GM10248 (cell line): ENCODE data around the gene TNXB.
"Not testable (repeated sequence)": the region's sequence is repeated elsewhere in the genome, so short reads cannot be mapped to it uniquely, and the experiment has no call there.

Experiments used
- CTCF ChIA-PET: fragments of 300-600 bp; sonication (Branson Sonifier 250); formaldehyde crosslinking; extraction: SDS; loops from one replicate; lab custom pipeline; 2021; ENCODE audit warnings: antibody characterized with exemption; lab: Yijun Ruan, JAX
- POLR2A ChIA-PET: fragments of 350-650 bp; sonication (Branson Sonifier 250); formaldehyde crosslinking; extraction: SDS; loops from one replicate; lab custom pipeline; 2020; ENCODE audit warnings: antibody characterized with exemption; lab: Yijun Ruan, JAX
- DNase-seq: peaks from one replicate; pipeline ENCODE4 v3.0.0; 2012; ENCODE audit errors: extremely low spot score

TNXB gene

GRCh38 chr6:32004864-32005537 is 104.1 kb downstream of the TNXB start:
- POLR2A ChIA-PET, CTCF ChIA-PET, DNase-seq: not testable (repeated sequence)

GRCh38 chr6:32004393-32004792 is 104.7 kb downstream of the TNXB start:
- POLR2A ChIA-PET, DNase-seq, CTCF ChIA-PET: not testable (repeated sequence)

DNA sequence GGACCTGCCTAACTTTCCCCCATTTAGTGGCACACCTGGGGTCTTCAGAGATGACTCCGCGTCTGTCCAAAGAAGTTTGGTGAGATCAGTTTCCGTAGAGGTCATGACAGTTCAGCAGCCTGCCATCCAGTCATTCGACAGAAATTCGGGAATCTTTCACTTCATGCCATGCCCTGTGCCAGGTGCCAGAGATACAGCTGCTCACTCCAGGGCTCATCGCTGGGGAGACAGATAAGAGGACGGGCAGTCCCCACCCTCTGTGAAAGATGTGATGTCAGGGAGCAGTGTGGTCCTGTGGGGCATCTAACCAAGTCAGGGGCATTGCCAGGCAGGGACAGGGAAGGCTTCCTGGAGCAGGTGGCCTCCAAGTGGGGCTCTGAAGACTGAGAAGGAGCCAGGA is 105.8 kb downstream of the TNXB start:
- CTCF ChIA-PET, DNase-seq, POLR2A ChIA-PET: not testable (repeated sequence)

DNA sequence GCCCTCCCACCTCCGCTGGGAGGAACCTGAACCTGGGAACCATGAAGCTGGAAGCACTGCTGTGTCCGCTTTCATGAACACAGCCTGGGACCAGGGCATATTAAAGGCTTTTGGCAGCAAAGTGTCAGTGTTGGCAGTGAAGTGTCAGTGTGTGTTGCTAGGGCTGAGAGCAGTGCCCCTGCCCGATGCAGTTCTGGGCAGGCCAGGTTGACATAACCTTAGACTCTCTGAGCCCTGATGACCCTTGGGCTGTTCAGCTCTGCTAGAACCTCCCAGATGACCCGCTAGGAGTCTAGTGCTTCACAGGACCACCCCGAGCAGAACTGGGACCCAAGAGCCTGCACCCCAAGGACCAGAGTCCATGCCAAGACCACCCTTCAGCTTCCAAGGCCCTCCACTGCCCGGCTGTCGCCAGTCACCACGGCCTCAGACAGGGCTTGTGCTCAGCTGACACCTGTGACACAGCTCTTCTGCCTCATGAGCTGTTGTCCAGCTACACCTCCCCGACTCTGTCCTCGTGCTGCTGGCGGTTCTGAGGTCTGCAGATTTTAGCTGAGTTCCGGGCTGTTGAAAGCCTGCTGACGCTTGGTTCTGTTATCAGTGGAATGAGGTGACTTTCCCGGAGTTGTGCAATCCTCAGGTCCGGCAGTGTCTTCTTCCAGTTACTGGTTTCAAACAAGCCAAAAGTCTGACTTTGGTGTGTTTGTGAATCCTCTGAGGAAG is 106.4 kb downstream of the TNXB start:
- POLR2A ChIA-PET, CTCF ChIA-PET, DNase-seq: not testable (repeated sequence)

- CTCF ChIA-PET, DNase-seq, POLR2A ChIA-PET: not testable (repeated sequence)
Measured at GRCh38 chr6:31996385-31996784, 112.8 kb downstream of the TNXB start.

DNA sequence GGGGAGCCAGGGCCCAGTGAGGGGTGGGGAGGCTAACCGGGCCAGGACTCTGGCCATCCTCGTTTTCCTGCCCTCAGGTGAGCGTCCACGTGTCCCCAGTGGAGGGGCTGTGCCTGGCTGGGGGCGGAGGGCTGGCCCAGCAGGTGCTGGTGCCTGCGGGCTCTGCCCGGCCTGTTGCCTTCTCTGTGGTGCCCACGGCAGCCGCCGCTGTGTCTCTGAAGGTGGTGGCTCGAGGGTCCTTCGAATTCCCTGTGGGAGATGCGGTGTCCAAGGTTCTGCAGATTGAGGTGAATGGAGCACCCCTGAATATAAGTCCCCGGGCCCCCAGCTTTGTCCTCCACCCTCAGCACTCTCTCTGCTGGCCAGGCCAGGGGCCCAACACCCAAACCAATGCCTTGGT is 114.7 kb downstream of the TNXB start:
- CTCF ChIA-PET, POLR2A ChIA-PET, DNase-seq: not testable (repeated sequence)
